22Rv1 (cell line): ENCODE data around the gene ZNF419.

Source experiments
- CTCF ChIP-seq: fragments of 450-650 bp; IDR thresholded peaks from 2 replicates; pipeline ENCODE4 v1.5.1; 2017; ENCODE audit warnings: mild to moderate bottlenecking
- ZFX ChIP-seq: fragments of 450-650 bp; IDR thresholded peaks from 2 replicates; pipeline ENCODE4 v1.6.1; 2017; ENCODE audit warnings: antibody characterized with exemption, borderline replicate concordance

- TF ChIP-seq CTCF (no peak), ZFX (no peak)
These were observed 39.8 kb downstream of the ZNF419 start, which contains the start of gene ZNF549 for GRCh38 chr19:57527136-57527881.
